ENCODE results near the gene GRM1.

GRM1 gene

DNA sequence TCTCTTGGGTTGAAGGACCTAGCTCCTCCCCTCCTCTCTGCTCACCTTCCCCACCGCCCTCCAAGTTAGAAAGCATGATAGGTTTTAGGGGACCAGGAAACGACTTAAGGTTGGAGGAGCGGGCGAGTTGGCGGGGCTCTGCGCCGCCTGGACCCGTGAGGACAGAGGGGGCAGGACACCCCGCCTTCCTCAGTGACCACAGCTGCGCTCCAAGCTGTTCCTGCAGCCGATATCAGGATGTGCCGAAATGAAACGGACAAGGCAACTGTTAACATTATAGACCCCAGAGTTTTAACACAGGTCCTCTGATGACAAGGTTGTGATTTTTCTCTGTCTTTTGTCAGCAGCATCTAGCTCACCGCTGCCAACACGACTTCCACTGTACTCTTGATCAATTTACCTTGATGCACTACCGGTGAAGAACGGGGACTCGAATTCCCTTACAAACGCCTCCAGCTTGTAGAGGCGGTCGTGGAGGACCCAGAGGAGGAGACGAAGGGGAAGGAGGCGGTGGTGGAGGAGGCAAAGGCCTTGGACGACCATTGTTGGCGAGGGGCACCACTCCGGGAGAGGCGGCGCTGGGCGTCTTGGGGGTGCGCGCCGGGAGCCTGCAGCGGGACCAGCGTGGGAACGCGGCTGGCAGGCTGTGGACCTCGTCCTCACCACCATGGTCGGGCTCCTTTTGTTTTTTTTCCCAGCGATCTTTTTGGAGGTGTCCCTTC, at the start of gene GRM1:
Gene GRM1 (plus strand): TSS at position 212 of the 722 bp plus-strand sequence. CDS start 456 bp downstream, at position 668.
- DNase-seq: peak; percentile 54

DNA sequence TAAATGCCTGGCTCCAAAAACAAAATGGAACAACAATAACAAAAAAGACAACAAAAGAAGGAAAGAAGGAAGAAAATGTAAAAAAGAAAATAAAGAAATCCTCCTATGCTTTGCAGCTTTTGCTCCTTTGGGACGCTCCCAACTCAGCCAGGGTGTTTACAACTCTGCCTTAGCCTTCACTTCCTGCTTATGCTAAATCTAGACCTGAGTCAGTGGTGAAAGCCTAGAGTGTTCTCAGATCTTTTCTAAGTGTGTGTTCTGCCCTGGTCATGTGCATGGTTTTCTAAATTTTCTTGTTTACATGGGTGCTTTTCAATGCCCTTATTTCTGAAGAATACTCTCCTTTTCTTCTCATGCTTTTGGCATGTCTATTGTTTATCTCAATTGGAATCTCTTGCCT, 19.5 kb upstream of the GRM1 start:
- DNase-seq: no peak

DNA sequence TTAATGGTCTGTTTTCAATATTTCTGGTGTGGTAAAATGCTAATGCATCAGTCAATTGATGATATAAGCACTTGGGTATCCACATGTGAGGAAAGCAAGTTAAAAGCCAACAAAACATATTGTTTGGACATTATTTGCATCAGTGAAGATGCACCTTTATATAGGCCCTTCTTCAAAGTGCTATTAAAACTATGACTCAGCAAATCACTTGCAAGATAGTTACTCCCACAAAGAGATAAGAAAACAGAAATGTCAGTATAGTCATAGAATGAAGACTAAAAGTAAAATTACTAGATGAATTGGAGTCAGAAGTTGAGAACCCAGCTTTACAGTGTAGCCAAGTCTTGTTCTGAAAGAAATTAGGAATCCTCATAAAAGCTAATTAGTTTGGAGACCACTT, 14.6 kb upstream of the GRM1 start:
- no peak for DNase-seq

- no peak for DNase-seq
Measured at GRCh38 chr6:146017672-146018071, 11.2 kb upstream of the GRM1 start.

DNA sequence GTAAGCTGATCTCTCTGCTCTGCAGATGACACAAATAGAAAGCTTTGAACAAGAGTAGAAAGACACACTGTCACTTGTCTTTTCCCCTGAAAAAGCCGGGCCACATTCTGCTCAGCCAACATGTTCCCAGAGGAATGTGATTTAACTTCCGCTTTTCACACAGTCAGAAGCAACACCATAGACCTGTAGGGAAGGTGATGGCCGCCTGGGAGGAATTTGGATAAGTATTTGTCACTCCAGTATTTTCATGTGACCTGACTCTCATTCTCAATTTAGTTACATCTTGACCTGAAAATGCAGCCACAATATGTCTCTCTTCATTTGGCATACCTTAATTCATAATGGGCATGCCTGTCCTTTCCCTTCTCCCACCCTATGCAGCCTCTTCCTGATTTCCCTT, 2.0 kb upstream of the GRM1 start:
- DNase-seq: peak; percentile 5

GRCh38 chr6:146027586-146028251, 1.1 kb upstream of the GRM1 start:
- DNase-seq: peak; percentile 69

- peak; percentile 80 for DNase-seq
Measured at GRCh38 chr6:146028252-146028795, 538 bp upstream of the GRM1 start.

DNA sequence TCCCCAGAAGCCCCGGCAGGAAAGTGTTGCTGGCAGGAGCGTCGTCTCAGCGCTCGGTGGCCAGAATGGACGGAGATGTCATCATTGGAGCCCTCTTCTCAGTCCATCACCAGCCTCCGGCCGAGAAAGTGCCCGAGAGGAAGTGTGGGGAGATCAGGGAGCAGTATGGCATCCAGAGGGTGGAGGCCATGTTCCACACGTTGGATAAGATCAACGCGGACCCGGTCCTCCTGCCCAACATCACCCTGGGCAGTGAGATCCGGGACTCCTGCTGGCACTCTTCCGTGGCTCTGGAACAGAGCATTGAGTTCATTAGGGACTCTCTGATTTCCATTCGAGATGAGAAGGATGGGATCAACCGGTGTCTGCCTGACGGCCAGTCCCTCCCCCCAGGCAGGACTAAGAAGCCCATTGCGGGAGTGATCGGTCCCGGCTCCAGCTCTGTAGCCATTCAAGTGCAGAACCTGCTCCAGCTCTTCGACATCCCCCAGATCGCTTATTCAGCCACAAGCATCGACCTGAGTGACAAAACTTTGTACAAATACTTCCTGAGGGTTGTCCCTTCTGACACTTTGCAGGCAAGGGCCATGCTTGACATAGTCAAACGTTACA, 817 bp downstream of the GRM1 start:
- DNase-seq: no peak

DNA sequence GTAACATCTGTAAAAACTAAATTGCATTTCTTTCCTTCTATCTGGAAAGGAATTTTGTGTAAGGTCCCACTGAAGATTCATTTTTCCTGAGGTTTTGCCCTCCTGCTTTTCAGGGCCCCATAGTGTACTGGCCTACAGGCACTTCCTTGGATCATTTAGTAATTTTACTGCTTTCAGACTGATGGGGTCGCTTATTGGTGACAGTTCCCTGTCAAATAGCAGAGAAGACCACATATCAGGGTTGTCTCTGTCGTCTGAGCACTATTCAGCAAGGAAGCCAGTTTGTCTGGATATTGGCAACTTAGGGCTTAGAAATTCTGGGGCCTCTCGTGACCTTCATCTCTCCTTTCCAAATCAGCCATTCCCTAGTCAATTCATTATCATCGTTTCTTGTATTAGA, 3.5 kb downstream of the GRM1 start:
- no peak for DNase-seq

DNA sequence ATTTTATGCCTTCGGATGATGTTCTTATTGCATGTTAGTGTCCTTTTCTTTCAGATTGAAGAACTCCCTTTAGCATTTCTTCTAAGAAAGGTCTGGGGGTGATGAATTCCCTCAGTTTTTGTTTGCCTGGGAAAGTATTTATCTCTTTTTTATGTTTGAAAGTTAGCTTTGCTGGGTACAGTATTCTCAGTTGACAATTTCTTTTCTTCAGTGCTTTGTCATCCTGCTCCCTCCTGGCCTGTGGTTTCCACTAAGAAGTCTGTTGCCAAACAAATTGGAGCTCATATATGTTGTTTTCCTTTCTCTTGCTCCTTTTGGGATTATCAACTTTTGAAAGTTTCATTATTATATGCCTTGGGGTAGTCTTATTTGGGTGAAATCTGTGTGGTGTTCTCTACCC, 11.5 kb downstream of the GRM1 start:
- DNase-seq: no peak

GRCh38 chr6:146041282-146041681, 12.4 kb downstream of the GRM1 start:
- no peak for DNase-seq

DNA sequence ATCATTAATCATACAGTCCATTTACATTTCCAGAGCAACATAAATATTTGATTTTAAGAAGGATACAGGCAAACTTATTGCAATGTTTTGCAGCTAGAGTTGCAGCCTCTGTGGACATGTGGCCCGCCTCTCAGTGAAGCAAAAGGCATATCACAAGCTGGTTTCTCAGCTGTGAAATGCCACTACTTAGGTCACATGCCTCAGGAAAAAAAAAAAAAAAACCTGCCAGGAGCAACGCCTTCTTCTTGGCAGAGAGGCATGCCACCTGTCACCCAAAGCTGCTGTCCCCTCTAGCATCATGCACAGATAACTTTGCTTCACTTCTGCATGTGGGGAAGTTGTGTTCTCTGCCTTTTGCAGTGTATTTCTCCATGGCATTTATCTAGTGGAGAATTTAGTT, 18.5 kb downstream of the GRM1 start:
- no peak for DNase-seq

DNA sequence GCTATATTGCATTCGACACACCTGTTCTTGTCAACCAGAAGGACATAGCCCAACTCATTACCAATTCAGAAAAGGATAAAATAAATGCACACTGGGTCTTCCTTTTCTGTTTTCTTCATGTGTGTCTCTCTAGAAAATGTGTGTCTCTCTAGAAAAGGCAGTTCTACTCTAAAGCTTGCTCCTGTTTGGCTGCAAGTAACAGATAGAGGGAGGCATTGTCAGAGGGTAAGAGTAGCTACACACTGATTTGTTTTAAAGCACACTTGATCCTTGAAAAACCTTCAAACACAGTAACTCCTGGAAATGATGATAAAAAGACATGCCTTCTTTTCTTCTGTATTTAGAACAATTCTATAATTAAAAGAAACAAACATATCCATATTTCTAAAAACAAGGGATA, 21.3 kb downstream of the GRM1 start:
- no peak for DNase-seq

DNA sequence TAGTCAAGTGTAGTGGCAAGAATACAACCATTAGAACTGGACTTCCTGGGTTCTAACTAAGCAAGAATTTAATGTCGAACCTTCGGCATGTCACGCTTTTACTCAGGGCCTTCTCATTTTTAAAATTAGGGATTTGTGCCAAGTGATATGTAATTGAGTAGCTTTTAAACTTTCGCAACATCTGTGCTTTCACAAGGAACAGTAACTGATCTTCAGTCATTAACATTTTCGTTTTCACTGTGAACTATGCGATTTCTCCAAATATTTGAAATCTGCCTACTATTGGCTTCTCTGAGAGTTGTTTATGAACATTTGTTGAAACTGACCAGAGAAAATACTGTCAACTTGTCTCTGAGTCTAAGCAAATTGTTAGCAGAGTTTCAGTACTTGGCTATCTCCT, 27.6 kb downstream of the GRM1 start:
- DNase-seq: no peak

- DNase-seq: no peak
Measured at GRCh38 chr6:146065690-146066089, 36.8 kb downstream of the GRM1 start.

DNA sequence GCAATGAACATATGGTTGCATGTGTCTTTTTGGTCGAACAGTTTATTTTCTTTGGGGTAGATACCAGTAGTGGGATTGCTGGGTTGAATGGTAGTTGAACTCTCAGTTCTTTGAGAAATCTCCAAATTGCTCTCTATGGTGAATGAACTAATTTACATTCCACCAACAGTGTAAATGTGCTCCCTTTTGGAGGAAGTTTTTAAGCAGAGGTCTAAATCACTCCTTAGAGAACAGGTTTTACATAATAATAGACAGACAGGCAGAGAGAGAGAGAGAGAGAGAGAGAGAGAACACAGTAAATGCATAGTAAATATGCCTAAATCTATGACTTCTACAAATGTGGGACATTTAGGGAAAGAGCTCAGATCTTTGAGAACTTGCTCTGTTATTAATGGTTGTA, 37.6 kb downstream of the GRM1 start:
- no peak for DNase-seq

- DNase-seq: no peak
Measured at GRCh38 chr6:146071781-146072180, 42.9 kb downstream of the GRM1 start.

GRCh38 chr6:146077992-146078391, 49.1 kb downstream of the GRM1 start:
- DNase-seq: no peak

- DNase-seq: no peak
Measured at GRCh38 chr6:146087386-146087785, 58.5 kb downstream of the GRM1 start.

DNA sequence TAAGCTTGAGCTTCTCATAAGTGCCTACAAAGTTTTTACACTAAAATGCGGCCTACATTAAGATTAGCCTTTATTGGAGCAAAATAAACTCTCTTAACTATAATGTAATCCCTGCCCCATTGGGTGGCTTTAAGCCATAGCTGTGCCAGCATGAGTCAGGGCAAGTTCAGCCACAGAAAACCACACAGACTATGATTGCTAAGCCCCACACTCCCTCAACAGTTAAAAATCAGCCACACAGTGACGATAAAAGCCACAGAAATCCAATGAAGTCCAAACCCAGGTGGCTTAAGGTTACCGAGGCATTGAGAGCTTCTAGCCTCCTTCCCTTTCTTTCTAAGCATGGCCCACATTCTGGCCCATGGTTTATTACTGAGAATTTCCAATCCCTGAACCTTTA, 61.6 kb downstream of the GRM1 start:
- DNase-seq: no peak

GRCh38 chr6:146092961-146093686, 64.3 kb downstream of the GRM1 start:
- DNase-seq: no peak

DNA sequence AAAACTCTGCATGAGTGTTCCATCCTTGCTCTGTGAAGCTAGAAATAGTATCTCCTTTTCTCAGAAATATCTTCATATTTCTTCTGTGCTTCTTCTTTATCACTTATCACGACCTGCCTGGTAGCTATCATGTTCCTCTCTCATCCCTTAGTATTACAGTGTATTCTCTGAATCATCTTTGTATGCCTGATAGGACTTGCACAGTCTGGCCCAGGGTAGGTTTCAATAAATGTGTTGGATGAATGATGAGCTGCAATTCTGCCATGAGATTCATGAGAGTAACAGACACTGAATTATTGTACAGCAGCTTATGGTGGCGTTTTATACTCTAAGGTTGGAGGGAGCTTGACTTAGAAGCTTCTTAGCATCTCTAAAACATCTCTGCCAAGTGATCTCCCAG, 66.6 kb downstream of the GRM1 start:
- DNase-seq: no peak

DNA sequence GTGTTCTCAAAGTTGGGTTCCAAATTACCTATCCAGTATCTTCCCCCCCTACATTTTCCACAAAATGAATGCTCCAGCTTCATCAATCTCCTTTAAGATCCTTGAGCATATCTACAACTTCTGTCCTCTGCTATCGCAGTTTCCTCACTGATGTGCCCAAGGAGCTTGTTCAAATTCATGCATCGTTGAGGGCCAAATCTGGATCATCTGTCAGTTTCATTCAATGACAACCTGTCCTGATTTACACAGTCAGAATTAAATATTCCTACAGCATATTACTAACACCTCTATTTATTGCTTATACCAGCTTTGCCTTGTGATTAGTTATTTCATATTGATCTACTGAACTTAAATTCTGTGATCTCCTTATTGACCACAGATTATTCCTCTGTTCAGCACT, 68.7 kb downstream of the GRM1 start:
- DNase-seq: no peak

All from retina (tissue), 1 donor.